H1 (cell line): Measurements from ENCODE around the gene NFKB1. TPM values are rescaled to one million over a fixed set of nuclear protein-coding genes. Genes with fewer than 3 reads are reported as not detected.

ENCODE experiments used
- CBX8 ChIP-seq: fragments of 300-800, 300-1000 bp; sonication (generic); IDR thresholded peaks from 2 replicates; pipeline ENCODE4 v1.7.1; 2016; ENCODE audit warnings: low read depth, low read length, borderline replicate concordance
- CTBP2 ChIP-seq: IDR thresholded peaks from 2 replicates; pipeline ENCODE4 v1.7.0; 2011; ENCODE audit warnings: borderline replicate concordance, mild to moderate bottlenecking, moderate library complexity, mixed read lengths, low read length; ENCODE audit not compliant: insufficient read depth, insufficient read length
- HDAC6 ChIP-seq: IDR thresholded peaks from one replicate; pipeline ENCODE4 v1.7.1; 2012; ENCODE audit warnings: low read depth, mild to moderate bottlenecking, inconsistent platforms, low read length, moderate library complexity
- MAFK ChIP-seq: IDR thresholded peaks from 2 replicates; pipeline ENCODE4 v1.6.1; 2012; ENCODE audit warnings: low read depth, mild to moderate bottlenecking, improper control_type of control experiment, low read length
- RNF2 ChIP-seq: fragments of 200-900, 300-1000 bp; sonication (generic); IDR thresholded peaks from 2 replicates; pipeline ENCODE4 v1.7.1; 2016; ENCODE audit warnings: borderline replicate concordance, low read depth, mild to moderate bottlenecking, antibody characterized with exemption, low read length; ENCODE audit not compliant: poor library complexity, severe bottlenecking; ENCODE audit errors: missing control alignments
- RXRA ChIP-seq: IDR thresholded peaks from 2 replicates; pipeline ENCODE4 v1.6.1; 2011; ENCODE audit warnings: low read depth, mild to moderate bottlenecking, low read length, moderate library complexity; ENCODE audit not compliant: insufficient read depth
- SAP30 ChIP-seq: fragments of 300-600 bp; sonication (generic); IDR thresholded peaks from 2 replicates; pipeline ENCODE4 v1.7.1; 2012; ENCODE audit warnings: low read length, moderate library complexity, mild to moderate bottlenecking, inconsistent platforms; ENCODE audit not compliant: insufficient read depth, insufficient replicate concordance
- SP2 ChIP-seq: IDR thresholded peaks from 2 replicates; pipeline ENCODE4 v1.6.1; 2012; ENCODE audit warnings: mild to moderate bottlenecking, low read length, inconsistent platforms
- TBP ChIP-seq: IDR thresholded peaks from 2 replicates; pipeline ENCODE4 v1.6.1; 2011; ENCODE audit warnings: low read depth, low read length, improper control_type of control experiment
- polyA plus RNA-seq, 7 experiments: library from polyadenylated mRNA; depleted of rRNA in 3 of 7; stranded (reverse) in 5 of 7; unstranded in 2 of 7; fragments of >200 nt in 5 of 7; fragments of 200-250 nt in 2 of 7; gene quantifications; 1 replicate in 5 of 7; 2 replicates in 1 of 7; 4 replicates in 1 of 7; pipeline versions ENCODE4 v1.2.1 to v1.2.3, GENCODE V29; 2011 to 2013; ENCODE audit warnings: missing spikeins in 2 of 7, mixed read lengths in 2 of 7
- total RNA-seq: library from RNA; stranded (reverse); fragmentation: NEBNext Ultra II Directional; extraction: Animal tissue kit (Norgen Biotek cat#: 25700); gene quantifications from 2 replicates; pipeline ENCODE4 v1.2.1, GENCODE V29; 2021
- TF ChIP-seq, protein P1 (sequence below): fragments of 300-600 bp; sonication (generic); IDR thresholded peaks from 2 replicates; pipeline ENCODE4 v1.7.1; 2012; ENCODE audit warnings: low read length, moderate library complexity, mild to moderate bottlenecking, inconsistent platforms; ENCODE audit not compliant: insufficient replicate concordance

The NFKB1 gene
- total and polyA plus RNA-seq, 2 of the 8 experiments (the other 6 are each of a cell fraction or from before 2014, with no cell fraction given) = 2.9 to 6.8 TPM

DNA sequence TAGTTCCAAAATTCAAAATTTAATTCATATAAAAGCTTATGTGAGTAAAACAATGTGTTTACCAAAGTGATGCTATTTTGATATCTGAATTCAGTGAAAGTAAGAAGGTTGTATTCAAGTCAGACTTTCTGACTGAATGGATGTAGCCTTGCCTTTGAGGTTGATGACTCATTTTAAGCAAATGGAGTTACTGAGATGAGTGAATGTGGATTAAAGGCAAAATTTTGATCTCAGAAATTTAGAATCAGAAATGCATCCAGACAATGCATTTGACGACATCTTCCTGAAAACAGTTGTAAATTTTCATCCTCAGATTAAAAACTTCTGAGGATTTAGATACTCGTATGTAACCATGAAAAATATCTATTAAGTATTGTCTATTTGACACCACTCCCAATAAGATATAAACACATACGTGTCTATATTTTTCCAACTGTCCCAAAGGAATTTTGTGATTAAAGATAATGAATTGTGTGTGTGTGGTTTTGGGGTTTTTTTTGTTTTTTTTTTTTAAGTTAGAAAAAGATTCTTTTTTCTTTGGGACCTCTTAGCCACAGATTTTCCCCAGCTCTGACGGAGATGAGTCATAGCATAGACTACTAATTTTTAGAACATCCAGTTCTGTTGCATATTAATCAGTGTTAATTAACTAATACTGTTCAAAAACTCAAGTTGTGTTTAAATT lies 34.4 kb downstream of the NFKB1 start (continued):
- TF ChIP-seq, protein P1, sequence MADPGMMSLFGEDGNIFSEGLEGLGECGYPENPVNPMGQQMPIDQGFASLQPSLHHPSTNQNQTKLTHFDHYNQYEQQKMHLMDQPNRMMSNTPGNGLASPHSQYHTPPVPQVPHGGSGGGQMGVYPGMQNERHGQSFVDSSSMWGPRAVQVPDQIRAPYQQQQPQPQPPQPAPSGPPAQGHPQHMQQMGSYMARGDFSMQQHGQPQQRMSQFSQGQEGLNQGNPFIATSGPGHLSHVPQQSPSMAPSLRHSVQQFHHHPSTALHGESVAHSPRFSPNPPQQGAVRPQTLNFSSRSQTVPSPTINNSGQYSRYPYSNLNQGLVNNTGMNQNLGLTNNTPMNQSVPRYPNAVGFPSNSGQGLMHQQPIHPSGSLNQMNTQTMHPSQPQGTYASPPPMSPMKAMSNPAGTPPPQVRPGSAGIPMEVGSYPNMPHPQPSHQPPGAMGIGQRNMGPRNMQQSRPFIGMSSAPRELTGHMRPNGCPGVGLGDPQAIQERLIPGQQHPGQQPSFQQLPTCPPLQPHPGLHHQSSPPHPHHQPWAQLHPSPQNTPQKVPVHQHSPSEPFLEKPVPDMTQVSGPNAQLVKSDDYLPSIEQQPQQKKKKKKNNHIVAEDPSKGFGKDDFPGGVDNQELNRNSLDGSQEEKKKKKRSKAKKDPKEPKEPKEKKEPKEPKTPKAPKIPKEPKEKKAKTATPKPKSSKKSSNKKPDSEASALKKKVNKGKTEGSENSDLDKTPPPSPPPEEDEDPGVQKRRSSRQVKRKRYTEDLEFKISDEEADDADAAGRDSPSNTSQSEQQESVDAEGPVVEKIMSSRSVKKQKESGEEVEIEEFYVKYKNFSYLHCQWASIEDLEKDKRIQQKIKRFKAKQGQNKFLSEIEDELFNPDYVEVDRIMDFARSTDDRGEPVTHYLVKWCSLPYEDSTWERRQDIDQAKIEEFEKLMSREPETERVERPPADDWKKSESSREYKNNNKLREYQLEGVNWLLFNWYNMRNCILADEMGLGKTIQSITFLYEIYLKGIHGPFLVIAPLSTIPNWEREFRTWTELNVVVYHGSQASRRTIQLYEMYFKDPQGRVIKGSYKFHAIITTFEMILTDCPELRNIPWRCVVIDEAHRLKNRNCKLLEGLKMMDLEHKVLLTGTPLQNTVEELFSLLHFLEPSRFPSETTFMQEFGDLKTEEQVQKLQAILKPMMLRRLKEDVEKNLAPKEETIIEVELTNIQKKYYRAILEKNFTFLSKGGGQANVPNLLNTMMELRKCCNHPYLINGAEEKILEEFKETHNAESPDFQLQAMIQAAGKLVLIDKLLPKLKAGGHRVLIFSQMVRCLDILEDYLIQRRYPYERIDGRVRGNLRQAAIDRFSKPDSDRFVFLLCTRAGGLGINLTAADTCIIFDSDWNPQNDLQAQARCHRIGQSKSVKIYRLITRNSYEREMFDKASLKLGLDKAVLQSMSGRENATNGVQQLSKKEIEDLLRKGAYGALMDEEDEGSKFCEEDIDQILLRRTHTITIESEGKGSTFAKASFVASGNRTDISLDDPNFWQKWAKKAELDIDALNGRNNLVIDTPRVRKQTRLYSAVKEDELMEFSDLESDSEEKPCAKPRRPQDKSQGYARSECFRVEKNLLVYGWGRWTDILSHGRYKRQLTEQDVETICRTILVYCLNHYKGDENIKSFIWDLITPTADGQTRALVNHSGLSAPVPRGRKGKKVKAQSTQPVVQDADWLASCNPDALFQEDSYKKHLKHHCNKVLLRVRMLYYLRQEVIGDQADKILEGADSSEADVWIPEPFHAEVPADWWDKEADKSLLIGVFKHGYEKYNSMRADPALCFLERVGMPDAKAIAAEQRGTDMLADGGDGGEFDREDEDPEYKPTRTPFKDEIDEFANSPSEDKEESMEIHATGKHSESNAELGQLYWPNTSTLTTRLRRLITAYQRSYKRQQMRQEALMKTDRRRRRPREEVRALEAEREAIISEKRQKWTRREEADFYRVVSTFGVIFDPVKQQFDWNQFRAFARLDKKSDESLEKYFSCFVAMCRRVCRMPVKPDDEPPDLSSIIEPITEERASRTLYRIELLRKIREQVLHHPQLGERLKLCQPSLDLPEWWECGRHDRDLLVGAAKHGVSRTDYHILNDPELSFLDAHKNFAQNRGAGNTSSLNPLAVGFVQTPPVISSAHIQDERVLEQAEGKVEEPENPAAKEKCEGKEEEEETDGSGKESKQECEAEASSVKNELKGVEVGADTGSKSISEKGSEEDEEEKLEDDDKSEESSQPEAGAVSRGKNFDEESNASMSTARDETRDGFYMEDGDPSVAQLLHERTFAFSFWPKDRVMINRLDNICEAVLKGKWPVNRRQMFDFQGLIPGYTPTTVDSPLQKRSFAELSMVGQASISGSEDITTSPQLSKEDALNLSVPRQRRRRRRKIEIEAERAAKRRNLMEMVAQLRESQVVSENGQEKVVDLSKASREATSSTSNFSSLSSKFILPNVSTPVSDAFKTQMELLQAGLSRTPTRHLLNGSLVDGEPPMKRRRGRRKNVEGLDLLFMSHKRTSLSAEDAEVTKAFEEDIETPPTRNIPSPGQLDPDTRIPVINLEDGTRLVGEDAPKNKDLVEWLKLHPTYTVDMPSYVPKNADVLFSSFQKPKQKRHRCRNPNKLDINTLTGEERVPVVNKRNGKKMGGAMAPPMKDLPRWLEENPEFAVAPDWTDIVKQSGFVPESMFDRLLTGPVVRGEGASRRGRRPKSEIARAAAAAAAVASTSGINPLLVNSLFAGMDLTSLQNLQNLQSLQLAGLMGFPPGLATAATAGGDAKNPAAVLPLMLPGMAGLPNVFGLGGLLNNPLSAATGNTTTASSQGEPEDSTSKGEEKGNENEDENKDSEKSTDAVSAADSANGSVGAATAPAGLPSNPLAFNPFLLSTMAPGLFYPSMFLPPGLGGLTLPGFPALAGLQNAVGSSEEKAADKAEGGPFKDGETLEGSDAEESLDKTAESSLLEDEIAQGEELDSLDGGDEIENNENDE = no peak
- no peak for TF ChIP-seq TBP
- TF ChIP-seq RNF2 = no peak
- TF ChIP-seq CBX8 = no peak
- TF ChIP-seq MAFK = no peak
- TF ChIP-seq SAP30 = no peak
- TF ChIP-seq RXRA = no peak
- no peak for TF ChIP-seq CTBP2
- TF ChIP-seq SP2 = no peak
- TF ChIP-seq HDAC6 = no peak
